Liver (tissue), 3 donors: ENCODE data around the gene RGS13.
A peak's percentile ranks its signal among the peaks of the same experiment; 100 is the strongest.

Experiments
- EGR1 ChIP-seq, 2 donors: IDR thresholded peaks; 2 replicates each; pipeline ENCODE4 v1.6.1; 2016 to 2018; ENCODE audit warnings: antibody characterized with exemption in 2 of 2, low read depth in 2 of 2
- FOXA1 ChIP-seq: IDR thresholded peaks from 2 replicates; pipeline ENCODE4 v1.6.1; 2016; ENCODE audit warnings: antibody characterized with exemption
- RAD21 ChIP-seq, 2 donors: IDR thresholded peaks; 2 replicates each; pipeline ENCODE4 v1.6.1; 2016; ENCODE audit warnings: antibody characterized with exemption in 2 of 2, mild to moderate bottlenecking in 2 of 2
- TAF1 ChIP-seq: conservative IDR thresholded peaks from 2 replicates; pipeline ENCODE4 v1.6.1; 2016; ENCODE audit warnings: antibody characterized with exemption, mild to moderate bottlenecking
- YY1 ChIP-seq: IDR thresholded peaks from 2 replicates; pipeline ENCODE4 v1.6.1; 2016; ENCODE audit warnings: antibody characterized with exemption, mild to moderate bottlenecking
- TF ChIP-seq, protein P1 (sequence below): fragments of 150-350 bp; IDR thresholded peaks from 2 replicates; pipeline ENCODE4 v1.5.1; 2017; ENCODE audit warnings: improper control_type of control experiment, low read depth, low read length; ENCODE audit not compliant: missing input control
- TF ChIP-seq, protein P2 (sequence below): IDR thresholded peaks from 2 replicates; pipeline ENCODE4 v1.6.1; 2016; ENCODE audit warnings: antibody characterized with exemption
- TF ChIP-seq, protein P3 (sequence below): IDR thresholded peaks from 2 replicates; pipeline ENCODE4 v1.6.1; 2016; ENCODE audit warnings: antibody characterized with exemption, mild to moderate bottlenecking
- TF ChIP-seq, protein P4 (sequence below): IDR thresholded peaks from 2 replicates; pipeline ENCODE4 v1.6.1; 2016; ENCODE audit warnings: antibody characterized with exemption
- TF ChIP-seq, protein P5 (sequence below): IDR thresholded peaks from 2 replicates; pipeline ENCODE4 v1.6.1; 2016; ENCODE audit warnings: antibody characterized with exemption
- donor health status: healthy.
- donor health status: healthy.

DNA sequence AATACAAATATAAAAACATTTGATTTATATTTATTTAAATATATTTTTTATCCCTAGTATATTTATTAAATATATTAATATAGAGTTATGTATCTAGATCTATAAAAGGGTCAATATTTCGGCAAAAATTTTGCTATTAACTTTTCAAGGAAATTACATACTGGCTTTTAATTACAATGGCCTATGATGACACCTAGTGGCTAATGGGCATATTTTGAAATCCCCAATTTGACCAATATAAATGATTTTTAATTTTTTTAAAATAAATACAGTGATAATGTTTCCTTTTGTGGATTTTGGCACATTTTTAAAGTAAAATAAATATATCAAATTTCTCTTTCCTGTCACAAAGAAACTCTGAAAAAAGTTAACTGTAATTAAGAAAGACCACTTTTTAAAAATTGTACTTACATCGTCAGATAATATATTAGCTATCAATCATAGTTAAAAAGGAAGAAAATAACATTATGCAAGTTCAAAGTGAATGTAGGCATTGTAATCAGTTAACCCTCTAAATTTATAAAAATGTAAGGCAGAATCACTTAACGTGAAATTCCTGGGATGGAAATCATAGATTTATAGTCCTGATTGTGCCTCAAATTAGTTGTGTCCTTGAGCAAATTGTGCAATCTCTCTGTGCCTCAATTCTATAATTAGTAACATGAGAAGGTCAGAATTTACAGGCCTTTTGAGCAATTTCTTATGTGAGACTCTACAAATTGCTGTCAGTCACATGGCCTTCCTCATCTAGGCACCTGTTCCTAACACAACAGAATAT, 25.6 kb upstream of the RGS13 start:
- TF ChIP-seq, protein P1, sequence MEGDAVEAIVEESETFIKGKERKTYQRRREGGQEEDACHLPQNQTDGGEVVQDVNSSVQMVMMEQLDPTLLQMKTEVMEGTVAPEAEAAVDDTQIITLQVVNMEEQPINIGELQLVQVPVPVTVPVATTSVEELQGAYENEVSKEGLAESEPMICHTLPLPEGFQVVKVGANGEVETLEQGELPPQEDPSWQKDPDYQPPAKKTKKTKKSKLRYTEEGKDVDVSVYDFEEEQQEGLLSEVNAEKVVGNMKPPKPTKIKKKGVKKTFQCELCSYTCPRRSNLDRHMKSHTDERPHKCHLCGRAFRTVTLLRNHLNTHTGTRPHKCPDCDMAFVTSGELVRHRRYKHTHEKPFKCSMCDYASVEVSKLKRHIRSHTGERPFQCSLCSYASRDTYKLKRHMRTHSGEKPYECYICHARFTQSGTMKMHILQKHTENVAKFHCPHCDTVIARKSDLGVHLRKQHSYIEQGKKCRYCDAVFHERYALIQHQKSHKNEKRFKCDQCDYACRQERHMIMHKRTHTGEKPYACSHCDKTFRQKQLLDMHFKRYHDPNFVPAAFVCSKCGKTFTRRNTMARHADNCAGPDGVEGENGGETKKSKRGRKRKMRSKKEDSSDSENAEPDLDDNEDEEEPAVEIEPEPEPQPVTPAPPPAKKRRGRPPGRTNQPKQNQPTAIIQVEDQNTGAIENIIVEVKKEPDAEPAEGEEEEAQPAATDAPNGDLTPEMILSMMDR, result peak; percentile 50
- TF ChIP-seq, protein P2, sequence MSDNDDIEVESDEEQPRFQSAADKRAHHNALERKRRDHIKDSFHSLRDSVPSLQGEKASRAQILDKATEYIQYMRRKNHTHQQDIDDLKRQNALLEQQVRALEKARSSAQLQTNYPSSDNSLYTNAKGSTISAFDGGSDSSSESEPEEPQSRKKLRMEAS, result no peak
- TF ChIP-seq RAD21 (IDR thresholded peaks at IDR 0.05), result peak; percentile 76 to 77
- TF ChIP-seq, protein P3, sequence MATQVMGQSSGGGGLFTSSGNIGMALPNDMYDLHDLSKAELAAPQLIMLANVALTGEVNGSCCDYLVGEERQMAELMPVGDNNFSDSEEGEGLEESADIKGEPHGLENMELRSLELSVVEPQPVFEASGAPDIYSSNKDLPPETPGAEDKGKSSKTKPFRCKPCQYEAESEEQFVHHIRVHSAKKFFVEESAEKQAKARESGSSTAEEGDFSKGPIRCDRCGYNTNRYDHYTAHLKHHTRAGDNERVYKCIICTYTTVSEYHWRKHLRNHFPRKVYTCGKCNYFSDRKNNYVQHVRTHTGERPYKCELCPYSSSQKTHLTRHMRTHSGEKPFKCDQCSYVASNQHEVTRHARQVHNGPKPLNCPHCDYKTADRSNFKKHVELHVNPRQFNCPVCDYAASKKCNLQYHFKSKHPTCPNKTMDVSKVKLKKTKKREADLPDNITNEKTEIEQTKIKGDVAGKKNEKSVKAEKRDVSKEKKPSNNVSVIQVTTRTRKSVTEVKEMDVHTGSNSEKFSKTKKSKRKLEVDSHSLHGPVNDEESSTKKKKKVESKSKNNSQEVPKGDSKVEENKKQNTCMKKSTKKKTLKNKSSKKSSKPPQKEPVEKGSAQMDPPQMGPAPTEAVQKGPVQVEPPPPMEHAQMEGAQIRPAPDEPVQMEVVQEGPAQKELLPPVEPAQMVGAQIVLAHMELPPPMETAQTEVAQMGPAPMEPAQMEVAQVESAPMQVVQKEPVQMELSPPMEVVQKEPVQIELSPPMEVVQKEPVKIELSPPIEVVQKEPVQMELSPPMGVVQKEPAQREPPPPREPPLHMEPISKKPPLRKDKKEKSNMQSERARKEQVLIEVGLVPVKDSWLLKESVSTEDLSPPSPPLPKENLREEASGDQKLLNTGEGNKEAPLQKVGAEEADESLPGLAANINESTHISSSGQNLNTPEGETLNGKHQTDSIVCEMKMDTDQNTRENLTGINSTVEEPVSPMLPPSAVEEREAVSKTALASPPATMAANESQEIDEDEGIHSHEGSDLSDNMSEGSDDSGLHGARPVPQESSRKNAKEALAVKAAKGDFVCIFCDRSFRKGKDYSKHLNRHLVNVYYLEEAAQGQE, result no peak
- TF ChIP-seq FOXA1, result no peak
- TF ChIP-seq YY1, result no peak
- TF ChIP-seq, protein P4, sequence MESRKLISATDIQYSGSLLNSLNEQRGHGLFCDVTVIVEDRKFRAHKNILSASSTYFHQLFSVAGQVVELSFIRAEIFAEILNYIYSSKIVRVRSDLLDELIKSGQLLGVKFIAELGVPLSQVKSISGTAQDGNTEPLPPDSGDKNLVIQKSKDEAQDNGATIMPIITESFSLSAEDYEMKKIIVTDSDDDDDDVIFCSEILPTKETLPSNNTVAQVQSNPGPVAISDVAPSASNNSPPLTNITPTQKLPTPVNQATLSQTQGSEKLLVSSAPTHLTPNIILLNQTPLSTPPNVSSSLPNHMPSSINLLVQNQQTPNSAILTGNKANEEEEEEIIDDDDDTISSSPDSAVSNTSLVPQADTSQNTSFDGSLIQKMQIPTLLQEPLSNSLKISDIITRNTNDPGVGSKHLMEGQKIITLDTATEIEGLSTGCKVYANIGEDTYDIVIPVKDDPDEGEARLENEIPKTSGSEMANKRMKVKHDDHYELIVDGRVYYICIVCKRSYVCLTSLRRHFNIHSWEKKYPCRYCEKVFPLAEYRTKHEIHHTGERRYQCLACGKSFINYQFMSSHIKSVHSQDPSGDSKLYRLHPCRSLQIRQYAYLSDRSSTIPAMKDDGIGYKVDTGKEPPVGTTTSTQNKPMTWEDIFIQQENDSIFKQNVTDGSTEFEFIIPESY, result no peak
- TF ChIP-seq, protein P5, sequence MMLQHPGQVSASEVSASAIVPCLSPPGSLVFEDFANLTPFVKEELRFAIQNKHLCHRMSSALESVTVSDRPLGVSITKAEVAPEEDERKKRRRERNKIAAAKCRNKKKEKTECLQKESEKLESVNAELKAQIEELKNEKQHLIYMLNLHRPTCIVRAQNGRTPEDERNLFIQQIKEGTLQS, result no peak
- TF ChIP-seq EGR1 (IDR thresholded peaks at IDR 0.05; ENCODE audit: low read depth in 2 of 2), result no peak
- no peak for TF ChIP-seq TAF1
